GM19463 (cell line): ENCODE results near the gene FYCO1.

ENCODE experiments used
- ATAC-seq: cut with Tn5 transposase; IDR thresholded peaks from one replicate; pipeline ENCODE4 v1.9.1; 2021; ENCODE audit warnings: mild to moderate bottlenecking, moderate library complexity; ENCODE audit not compliant: unreplicated experiment

Gene FYCO1

DNA sequence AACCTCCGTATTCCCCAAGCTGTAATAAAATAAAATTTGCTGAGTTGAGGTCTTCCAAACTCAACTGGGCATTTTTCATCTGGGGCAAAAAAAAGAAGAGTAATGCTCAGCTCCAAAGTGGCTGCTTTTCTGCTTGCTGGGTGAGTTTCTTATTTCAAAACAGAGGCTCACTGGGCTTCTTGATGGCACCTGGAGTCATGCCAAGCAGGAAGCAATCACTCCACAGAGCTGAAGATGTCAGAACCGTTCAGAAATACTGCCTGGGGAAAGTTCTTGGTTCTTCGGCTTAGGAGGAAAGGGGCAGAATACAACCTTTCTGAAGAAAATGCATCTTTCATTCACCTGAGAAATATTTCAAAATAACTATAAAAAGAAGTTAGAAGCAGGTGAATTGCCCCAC, 105.2 kb downstream of the FYCO1 start:
- ATAC-seq: no peak

DNA sequence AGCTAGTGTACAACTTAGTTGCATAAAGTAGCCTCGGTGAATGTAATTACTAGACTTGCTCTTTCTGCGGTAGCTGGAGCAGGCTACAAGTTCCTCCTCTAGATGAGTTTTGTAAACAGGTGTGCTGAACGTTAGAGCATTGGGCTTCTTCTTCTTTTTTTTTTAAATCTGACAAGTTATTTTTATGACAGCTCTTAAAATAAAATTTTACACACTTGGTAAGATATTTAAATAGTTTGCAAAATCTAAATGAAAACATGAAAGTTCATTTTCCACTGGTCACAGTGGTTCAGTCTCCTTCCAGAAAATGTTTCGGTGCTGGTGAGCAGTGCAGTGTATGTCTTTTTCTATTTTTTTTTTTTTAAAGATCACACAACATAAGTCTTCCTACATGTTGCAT, 106.3 kb downstream of the FYCO1 start:
- no peak for ATAC-seq

DNA sequence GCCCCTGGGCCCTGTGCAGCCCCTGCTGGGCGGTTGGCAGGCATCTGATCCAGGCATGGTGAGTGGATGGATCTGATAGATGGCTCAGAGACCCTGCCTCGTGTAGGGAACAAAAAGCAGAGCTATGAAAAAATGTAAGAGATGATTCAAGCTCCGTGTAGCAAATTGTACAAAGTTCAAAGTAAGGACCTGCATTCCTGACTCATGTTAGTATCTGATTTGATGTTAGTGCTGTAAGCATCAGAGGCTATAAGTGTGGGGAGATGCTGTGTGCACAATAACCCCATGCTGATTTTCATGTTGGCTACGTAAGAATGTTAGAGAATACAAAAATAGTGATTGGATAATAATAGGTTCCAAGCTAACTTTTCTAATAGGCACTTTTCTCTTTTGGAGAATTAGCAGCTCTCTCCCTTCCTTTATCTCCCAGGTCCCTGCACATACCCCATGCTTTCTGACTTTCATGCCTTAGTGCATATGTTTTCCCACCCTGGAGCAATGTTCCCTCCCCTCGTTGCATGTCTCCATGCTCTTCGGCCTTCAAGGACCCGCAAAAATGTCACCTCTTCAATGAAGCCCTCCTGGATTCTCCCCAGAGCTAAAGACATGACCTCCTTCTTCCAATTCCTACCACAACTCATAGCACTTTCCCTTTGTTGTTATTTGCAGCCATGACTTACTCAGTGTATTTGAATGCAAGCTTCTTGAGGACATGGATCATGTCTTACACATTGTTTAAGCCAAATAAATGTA, 107.7 kb downstream of the FYCO1 start:
- no peak for ATAC-seq

DNA sequence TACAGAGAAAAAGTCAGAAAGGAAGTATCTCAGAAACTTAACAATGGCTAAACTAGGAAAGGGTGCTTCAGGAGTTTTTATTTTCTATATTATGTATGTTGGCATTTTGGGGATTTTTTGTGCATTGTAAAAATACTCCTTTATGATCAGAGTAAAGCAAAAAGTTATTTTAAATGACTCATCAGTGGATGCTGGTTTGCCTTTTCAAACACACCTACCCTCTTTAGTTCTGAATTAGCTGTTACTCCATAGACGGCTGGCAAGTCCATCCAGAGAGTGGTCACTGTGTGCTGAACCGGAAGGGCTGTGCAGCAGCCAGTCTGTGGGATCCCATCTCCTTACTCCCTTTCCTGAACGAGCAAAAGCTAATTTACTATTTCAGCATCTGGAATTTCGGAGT, 108.3 kb downstream of the FYCO1 start:
- ATAC-seq: no peak

DNA sequence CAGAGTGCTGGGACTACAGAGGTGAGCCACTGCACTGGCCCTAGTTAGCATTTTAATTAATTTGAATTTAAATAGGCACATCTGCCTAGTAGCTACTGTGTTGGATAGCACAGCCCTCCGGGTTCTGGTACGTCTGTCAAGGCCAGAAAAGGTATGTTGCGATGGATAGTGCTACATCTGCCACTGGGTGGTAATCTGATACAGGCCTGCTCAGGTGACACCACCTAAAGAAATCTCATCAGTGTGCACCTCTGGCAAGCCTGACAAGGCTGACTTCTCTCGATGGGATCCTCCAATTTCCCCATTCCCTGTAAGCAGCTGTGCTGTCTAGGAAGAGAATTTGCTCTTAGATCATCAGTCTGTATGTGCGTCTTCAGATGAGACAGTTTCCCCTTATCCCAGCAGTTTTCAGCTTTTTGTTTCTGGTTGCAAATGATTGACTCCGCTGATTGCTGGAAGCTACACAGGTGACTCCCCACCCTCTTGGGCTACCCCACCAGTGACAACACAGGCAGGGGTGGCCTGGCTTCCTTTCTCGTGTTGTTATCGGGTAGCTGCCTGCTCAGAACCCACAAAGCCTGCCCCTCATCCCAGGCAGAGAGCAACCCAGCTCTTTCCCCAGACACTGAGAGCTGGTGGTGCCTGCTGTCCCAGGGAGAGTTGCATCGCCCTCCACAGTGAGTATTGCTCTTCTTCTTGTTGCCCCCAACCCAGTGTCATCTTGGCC, 109.5 kb downstream of the FYCO1 start, which contains the start of gene CCR9:
CCR9 (plus strand) TSS at position 565 of the 727 bp plus-strand sequence. CDS start 8,391 bp downstream, outside the sequence.
- no peak for ATAC-seq

DNA sequence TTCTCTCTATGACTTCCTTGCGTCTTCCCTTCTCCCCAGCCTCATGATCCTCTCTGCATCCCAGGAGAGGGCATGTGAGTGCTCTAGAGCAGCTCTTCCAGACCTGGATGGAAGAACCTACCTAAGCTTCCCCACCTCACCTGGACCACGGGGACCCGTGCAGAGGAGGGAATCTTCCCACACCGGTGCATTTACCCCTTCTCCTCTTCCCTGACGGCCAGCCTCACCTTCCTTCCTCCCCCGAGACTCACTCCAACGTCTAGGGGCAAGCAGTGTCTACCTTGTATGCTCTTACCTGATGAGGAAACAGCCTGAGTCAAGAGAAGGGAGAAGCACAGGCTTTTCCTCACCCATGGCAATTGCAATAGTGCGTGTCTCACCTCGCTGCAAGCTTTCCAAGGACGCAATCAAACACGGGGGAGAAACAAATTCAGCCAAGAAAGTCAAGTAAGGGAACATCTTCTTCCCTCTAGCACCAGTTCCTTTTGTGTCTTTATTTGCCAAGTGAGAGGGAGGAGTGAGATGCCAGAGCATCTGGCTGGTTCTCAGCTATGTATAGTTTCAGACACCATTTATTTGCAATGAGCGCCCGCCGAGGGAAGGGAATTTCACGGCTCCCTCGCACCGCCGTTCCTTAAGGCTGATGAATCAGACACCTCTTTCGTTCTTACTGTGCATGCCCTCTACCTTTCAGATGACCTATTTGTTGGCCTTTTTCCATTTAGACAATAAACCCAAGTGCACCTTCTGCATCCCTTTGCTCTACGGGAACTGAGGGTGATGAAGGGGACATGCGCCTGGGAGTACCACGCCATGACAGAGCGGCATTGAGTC, 111.0 kb downstream of the FYCO1 start:
- ATAC-seq: peak; percentile 51

DNA sequence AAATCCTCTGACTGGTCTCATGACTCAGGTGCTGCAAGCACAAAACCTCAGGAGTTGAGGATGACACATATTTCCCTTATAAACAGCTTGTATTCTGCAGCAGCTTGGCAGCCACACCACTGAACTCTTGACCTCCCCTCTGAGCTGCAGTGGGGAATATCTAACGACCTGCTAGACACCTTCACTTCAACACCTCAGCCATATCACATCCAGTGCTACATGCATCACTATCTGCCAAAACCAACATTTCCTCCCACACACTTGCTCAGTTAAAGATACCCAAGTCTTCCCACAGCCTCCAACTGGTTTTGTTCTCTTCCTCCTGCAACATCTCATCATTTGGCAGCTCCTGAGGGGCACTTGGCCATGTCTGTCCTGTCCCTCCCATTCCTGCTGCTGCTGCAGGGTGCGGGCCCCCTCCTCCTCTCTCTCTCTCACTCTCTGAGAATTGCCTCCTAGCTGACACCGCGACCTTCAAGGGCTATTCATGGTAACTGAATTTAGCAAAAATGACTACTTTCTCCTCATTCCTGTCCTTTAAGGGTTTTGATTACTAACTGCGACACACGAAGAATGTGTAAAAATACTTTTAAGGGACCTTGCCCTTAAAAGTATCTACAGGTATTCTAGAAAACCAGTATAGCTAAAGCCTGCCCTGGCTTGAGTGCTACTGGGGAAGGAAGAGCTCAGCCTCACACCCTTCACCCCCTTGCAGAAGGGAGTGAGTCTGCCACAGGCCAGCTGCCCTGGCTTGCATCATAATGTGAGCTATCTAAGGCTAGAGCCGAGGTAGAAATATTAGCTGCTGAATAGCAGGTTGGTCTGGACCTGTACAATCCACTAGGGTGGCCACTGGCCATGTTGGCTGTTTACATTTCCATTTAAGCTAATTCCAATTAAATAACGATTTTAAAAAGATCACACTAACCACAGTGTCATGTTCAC, 114.3 kb downstream of the FYCO1 start:
- ATAC-seq: no peak

DNA sequence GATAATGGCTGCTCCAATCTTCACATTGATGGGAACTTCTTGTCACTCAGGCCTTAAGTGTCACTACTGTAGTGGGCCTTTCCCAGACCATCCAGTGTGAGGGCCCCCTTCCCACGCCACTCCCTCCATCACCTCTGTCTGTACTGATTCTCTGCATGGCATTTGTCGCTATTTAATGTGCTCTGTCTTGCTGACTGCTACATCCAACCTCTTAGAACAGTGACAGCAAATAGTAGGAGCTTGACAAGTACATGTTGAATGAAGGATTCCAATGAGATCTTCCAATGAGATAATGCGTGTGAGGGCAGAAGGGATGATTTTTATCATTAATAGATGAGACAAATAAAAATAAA, 114.9 kb downstream of the FYCO1 start:
- ATAC-seq: no peak

DNA sequence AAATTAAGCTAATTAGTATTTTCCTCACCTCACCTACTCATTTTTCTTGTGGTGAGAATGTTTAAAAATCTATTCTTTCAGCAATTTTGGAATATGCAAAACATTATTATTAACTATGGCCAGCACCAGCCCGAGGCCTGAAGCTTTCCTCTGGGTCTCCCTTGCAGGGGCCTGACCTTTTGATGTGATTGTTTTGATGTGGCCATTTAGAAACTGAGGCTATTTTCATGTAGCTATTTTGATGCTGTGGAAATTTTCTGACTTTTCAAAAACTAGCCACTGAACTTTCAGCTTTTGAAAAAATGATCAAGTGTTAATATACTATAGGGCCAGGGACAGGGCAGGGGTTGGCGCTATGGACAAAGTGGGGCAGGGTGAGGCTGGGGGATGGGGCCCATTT, 117.5 kb downstream of the FYCO1 start:
- no peak for ATAC-seq

DNA sequence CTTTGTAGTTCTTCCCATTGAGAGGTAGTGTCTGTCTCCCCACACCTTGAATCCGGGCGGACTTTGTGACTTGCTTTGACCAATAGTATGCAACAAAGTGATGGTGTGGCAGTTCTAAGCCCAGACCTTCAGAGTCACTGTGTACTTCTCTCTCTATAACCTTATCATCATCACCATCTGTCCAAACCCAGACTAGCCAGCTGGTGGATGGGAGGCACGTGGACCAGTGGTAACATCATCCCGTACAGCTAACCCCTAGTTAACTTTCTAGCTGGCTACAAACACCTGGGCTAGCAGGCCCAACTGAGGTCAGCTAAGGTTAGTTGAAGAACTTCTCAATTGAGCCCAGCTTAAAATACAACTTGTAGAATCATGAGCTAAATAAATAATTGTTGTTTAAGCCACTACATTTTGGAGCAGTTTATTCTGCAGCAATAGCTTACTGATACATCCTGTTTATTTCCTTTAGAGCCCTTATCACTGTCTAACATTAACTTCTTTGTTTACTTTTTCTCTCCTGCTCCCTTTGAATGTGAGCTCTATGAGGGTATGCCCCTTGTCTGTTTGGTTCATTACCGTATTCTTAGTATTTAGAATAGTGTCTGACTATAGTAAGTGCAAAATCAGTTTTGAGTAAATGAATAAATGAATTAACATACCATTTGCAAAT, 120.8 kb downstream of the FYCO1 start:
- ATAC-seq: no peak

DNA sequence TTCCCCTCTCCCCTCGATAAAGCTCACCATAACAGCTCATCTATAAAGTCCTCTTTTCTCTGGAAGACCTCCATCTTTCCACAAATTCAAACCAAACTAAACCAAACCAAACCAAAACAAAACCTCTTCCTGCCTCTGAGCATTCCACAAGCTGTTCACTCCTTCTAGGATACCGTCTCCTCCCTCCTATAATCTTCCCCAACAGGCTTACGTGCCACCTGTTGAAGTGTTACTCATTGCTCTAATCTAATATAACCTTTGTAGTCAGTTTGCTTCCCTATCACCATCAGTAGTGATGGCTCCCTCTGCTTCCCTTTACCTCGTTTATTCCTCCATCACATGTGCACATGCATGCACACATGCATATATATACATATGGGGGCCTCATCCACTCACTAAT, 122.0 kb downstream of the FYCO1 start:
- ATAC-seq: no peak

DNA sequence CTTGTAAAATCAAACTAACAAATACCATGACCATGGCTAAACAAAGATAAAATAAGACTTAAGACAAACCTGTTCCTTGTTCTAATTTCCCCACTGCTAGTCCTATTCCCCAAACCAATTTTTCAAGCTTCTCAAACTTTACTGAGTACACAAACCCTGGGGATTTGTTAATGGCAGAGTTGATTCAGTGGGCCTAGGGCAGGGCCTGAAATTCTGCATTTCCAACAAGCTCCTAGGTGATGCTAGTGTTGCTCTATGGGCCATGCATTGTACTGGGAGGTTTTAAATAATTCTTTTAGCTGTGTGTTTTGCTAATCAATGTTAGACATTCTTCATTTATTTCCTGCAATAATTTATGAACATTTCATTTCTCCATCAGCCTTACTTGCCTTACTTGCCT, 122.6 kb downstream of the FYCO1 start:
- ATAC-seq: no peak

DNA sequence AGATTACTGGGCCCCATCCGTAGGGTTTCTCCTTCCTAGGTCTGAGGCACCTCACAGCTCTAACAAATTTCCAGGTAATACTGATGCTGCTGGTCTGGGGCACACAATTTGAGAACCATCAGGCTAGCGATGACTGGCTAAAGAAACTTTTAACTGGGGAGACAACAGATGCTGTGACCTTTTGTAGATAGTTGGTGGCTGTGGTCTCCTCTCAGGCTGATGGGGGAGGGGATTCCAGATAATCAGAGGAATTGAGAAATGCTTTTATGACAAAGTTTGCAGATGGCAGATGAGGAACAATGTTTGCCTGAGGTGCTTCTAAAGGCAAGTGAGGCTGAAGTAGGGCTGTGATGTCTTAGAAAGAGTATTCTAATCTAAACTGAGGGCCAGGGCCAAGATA, 123.1 kb downstream of the FYCO1 start:
- no peak for ATAC-seq

DNA sequence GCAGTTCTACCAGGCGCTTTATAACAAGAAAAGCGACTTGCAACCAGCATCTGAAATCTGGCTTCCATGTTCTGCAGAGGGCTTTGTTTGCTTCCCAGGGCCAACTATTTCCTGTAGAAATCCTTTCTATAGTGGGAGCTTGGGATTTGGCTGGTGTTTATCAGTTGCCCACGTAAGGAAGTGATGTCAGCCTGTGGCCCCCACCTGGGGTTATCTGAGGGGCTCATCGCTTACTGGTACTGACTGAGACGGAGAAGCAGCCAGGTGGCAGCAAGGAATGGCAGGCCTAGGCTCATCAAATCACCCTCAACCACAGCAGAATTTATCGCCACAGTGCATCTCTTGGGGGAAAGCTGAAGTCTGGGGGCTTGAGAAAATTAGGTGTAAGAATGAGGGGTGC, 123.8 kb downstream of the FYCO1 start:
- ATAC-seq: no peak

DNA sequence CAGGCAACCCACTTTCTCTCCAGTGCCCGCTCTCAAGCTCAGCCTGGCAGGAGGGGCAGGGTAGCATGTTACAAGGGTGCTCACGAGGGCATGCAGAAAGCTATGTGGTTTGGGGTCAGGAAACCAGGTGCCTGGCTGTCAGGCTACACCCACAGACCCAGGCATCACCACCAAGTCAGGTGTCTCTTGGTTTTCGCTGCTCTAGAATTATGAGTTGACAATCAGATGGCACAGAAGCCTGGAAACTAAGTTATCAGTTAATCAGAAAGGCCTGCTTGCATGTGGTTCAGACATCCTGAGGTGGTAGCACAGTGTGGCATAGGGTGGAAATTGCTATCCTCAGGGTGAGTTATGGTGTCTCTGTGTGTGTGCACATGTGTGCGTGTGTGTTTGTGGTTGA, 125.5 kb downstream of the FYCO1 start:
- no peak for ATAC-seq

DNA sequence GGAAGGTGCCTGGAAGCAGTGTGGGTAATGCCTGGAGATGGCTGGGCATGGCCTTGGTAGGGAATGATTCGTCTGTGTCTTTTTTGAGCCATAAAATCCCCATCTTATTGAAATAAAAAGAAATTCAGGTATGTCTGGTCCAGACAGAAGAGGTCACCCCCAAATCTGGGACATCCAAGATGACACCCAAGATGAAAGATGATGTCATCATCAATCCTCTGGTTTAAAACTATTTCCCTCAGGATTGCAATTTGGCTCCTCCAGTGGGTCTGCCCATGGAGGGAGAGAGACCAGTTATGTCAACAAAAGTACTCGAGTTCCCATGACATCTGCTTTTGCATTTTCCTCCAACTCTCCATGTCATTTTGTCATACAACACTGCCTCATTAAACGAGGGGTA, 126.0 kb downstream of the FYCO1 start:
- ATAC-seq: no peak

DNA sequence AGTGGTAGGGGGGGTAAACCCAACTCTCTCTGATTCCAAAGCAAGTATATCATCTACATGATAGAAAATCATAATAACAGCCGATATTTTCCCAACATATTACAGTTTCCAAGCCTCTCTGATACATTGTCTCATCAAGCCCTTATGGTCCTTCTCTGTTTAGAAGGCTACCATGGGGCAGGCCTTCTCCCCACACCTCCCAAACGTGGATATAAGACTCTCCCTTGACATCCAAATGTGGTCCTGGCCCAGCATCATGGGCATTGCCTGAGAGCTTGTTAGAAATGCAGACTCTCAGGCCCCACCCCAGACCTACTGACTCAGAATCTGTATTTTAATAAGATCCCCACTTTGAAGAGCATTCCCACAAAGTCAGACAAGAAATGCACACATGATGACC, 127.0 kb downstream of the FYCO1 start:
- ATAC-seq: no peak

DNA sequence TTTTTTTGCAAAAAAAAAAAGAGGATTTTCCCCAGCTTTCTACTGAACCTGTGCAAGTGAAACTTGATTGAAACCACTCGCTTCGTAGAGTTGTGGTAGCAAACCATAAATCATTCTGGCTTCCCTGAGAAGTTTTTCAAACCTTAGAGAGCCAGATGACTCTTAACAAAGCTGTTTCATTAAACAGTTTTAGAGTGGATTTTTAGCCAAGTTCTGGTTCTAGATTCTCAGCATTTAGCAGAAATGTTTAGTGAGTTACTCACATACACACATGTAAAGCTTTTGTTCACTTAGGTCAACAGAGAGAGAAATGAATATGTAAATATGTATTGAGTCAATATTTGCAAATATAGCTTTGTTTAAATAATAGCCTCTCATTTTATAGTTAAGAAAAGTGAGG, 127.4 kb downstream of the FYCO1 start:
- ATAC-seq: no peak
